CD14-positive monocyte (primary cell): ENCODE measurements around the gene BMERB1. TPM values are rescaled to one million over a fixed set of nuclear protein-coding genes. Genes with fewer than 3 reads are reported as not detected.
A peak's percentile ranks its signal among the peaks of the same experiment; 100 is the strongest.

ENCODE experiments used
- DNase-seq, 3 donors: peaks; one replicate each; pipeline ENCODE4 v3.0.0-alpha.2; 2011 to 2022
- H2AFZ ChIP-seq: 2 replicates; pipeline ENCODE4 v1.6.0; 2012; ENCODE audit warnings: mild to moderate bottlenecking, low read depth, low read length, inconsistent platforms; ENCODE audit not compliant: insufficient read depth, poor library complexity, severe bottlenecking
- H3K27ac ChIP-seq, 2 donors: 1 replicate in 1 of 2; 2 replicates in 1 of 2; pipeline ENCODE4 v1.5.1; 2012 to 2013; ENCODE audit warnings: low read length in 2 of 2, control low read depth in 1 of 2, inconsistent platforms in 1 of 2, low read depth in 1 of 2, mild to moderate bottlenecking in 1 of 2
- H3K27me3 ChIP-seq, 2 donors: one replicate each; pipeline versions ENCODE4 v1.6.0 to v1.6.1; 2011 to 2013; ENCODE audit warnings: low read length in 2 of 2; ENCODE audit not compliant: control insufficient read depth in 2 of 2, insufficient read depth in 2 of 2
- H3K36me3 ChIP-seq, 2 donors: replicated peaks in 1 of 2; 1 replicate in 1 of 2; 2 replicates in 1 of 2; pipeline versions ENCODE4 v1.5.1 to v1.6.1; 2012 to 2013; ENCODE audit warnings: low read length in 2 of 2, control low read depth in 1 of 2, inconsistent platforms in 1 of 2, mild to moderate bottlenecking in 1 of 2; ENCODE audit not compliant: insufficient read depth in 2 of 2, control insufficient read depth in 1 of 2
- H3K4me1 ChIP-seq, 2 donors: 1 replicate in 1 of 2; 2 replicates in 1 of 2; pipeline versions ENCODE4 v1.5.1 to v1.6.1; 2012 to 2013; ENCODE audit warnings: low read length in 2 of 2, control low read depth in 1 of 2, inconsistent platforms in 1 of 2, mild to moderate bottlenecking in 1 of 2, moderate library complexity in 1 of 2; ENCODE audit not compliant: insufficient read depth in 2 of 2, control insufficient read depth in 1 of 2
- H3K4me2 ChIP-seq: replicated peaks from 2 replicates; pipeline ENCODE3; 2012; ENCODE audit warnings: low read length, moderate library complexity, mild to moderate bottlenecking; ENCODE audit not compliant: poor library complexity, severe bottlenecking; ENCODE audit errors: extremely low read depth
- H3K4me3 ChIP-seq, 3 experiments: fragments of 200-600 bp in 1 of 3; sonication (generic) in 1 of 3; replicated peaks in 1 of 3; 1 replicate in 2 of 3; 2 replicates in 1 of 3; pipeline ENCODE4 v1.5.1; 2011 to 2013; ENCODE audit warnings: low read length in 3 of 3, mild to moderate bottlenecking in 3 of 3, control low read depth in 2 of 3, low read depth in 2 of 3, inconsistent platforms in 1 of 3, moderate library complexity in 1 of 3
- H3K79me2 ChIP-seq: 2 replicates; pipeline ENCODE4 v1.6.0; 2012; ENCODE audit warnings: mild to moderate bottlenecking, control low read depth, inconsistent platforms, low read length, moderate library complexity; ENCODE audit not compliant: insufficient read depth
- H3K9ac ChIP-seq: 2 replicates; pipeline ENCODE4 v1.6.0; 2017; ENCODE audit warnings: low read length, mild to moderate bottlenecking; ENCODE audit not compliant: insufficient read depth, poor library complexity, severe bottlenecking
- H3K9me3 ChIP-seq, 2 donors: replicated peaks in 1 of 2; 1 replicate in 1 of 2; 2 replicates in 1 of 2; pipeline versions ENCODE4 v1.5.1 to v1.6.1; 2012 to 2013; ENCODE audit warnings: low read length in 2 of 2, control low read depth in 1 of 2; ENCODE audit not compliant: control insufficient read depth in 1 of 2, insufficient read depth in 1 of 2
- H4K20me1 ChIP-seq: 2 replicates; pipeline ENCODE4 v1.6.0; 2012; ENCODE audit warnings: mild to moderate bottlenecking, low read length, control low read depth, moderate library complexity; ENCODE audit not compliant: insufficient read depth
- H3K27ac Mint-ChIP-seq, 7 donors: one replicate each; pipeline ENCODE4 v1.8.0; 2020; ENCODE audit warnings: mild to moderate bottlenecking in 7 of 7, mixed read lengths in 7 of 7, moderate library complexity in 6 of 7, inconsistent platforms in 2 of 7
- H3K27me3 Mint-ChIP-seq, 3 donors: one replicate each; pipeline ENCODE4 v1.8.0; 2021 to 2022; ENCODE audit warnings: low read depth in 3 of 3, mild to moderate bottlenecking in 3 of 3, mixed read lengths in 3 of 3, moderate library complexity in 3 of 3, inconsistent platforms in 1 of 3
- H3K36me3 Mint-ChIP-seq, 2 donors: one replicate each; pipeline ENCODE4 v1.8.0; 2020; ENCODE audit warnings: mixed read lengths in 2 of 2, inconsistent platforms in 1 of 2, mild to moderate bottlenecking in 1 of 2
- H3K4me1 Mint-ChIP-seq: one replicate; pipeline ENCODE4 v1.8.0; 2020; ENCODE audit warnings: mild to moderate bottlenecking, mixed read lengths
- H3K4me3 Mint-ChIP-seq, 2 donors: one replicate each; pipeline ENCODE4 v1.8.0; 2020; ENCODE audit warnings: mild to moderate bottlenecking in 2 of 2, mixed read lengths in 2 of 2, moderate library complexity in 1 of 2
- H3K9me3 Mint-ChIP-seq, 7 donors: one replicate each; pipeline ENCODE4 v1.8.0; 2020 to 2022; ENCODE audit warnings: mixed read lengths in 7 of 7, mild to moderate bottlenecking in 6 of 7, moderate library complexity in 6 of 7, inconsistent platforms in 2 of 7
- CTCF ChIP-seq: fragments of 200-600 bp; IDR thresholded peaks from one replicate; pipeline ENCODE4 v1.8.0; 2022; ENCODE audit warnings: antibody characterized with exemption, mild to moderate bottlenecking
- WGBS: methylation state at CpG from one replicate; pipeline ENCODE4 v1.1.5; 2013; ENCODE audit warnings: missing lambda C conversion rate; ENCODE audit not compliant: insufficient coverage; 5-methylcytosine and 5-hydroxymethylcytosine counted together
- intact Hi-C, 2 donors: fragments of 100-400 bp; cut with micrococcal nuclease; formaldehyde crosslinking; loops; one replicate each; pipeline versions ENCODE4 v1.15.0 to v1.15.1; 2023
- polyA plus RNA-seq, 3 donors: library from polyadenylated mRNA; depleted of rRNA in 1 of 3; unstranded in 2 of 3; stranded (reverse) in 1 of 3; fragments of 300-500 nt in 2 of 3; fragments of >200 nt in 1 of 3; fragmentation: Illumina TruSeq in 2 of 3; gene quantifications; 1 replicate in 2 of 3; 2 replicates in 1 of 3; pipeline ENCODE4 v1.2.3, GENCODE V29; 2012 to 2021

Gene BMERB1
- polyA plus RNA-seq, 3 donors: 0.11 to 0.28 (median 0.11) TPM

- H2AFZ ChIP-seq: no peak overlapping the region
- 96% methylated on average over 8 of the region's 10 CpGs for WGBS
- TF ChIP-seq CTCF: no peak
- H3K4me3 ChIP-seq: no peak overlapping the region
- no peaks in the 10 kb centered on the region for H4K20me1 ChIP-seq
- no peak for DNase-seq
- peaks cover 44 to 54% of the 10 kb centered on the region in 2 donors for H3K4me1 ChIP-seq
- Mint-ChIP-seq H3K4me3 (no peak overlapping the region), H3K36me3 (peaks cover 3% of the 10 kb centered on the region in 2 donors), H3K27me3 (peaks cover 0 to 4% (median 4%) of the 10 kb centered on the region in 3 donors), H3K27ac (no peak overlapping the region), H3K4me1 (peaks cover 50% of the 10 kb centered on the region), H3K9me3 (peaks cover 0 to 9% (median 3%) of the 10 kb centered on the region in 7 donors)
- no peaks in the 10 kb centered on the region for H3K36me3 ChIP-seq
- intact Hi-C loops: loop anchor here in 1 of 2 donors (5.0 kb wide), 1 partner anchor 37 kb away; no protein-coding TSS in a partner anchor
- H3K27ac ChIP-seq: no peak overlapping the region
- no peak overlapping the region for H3K4me2 ChIP-seq
- no peak overlapping the region for H3K9ac ChIP-seq
- H3K27me3 ChIP-seq: no peaks in the 10 kb centered on the region
- no peaks in the 10 kb centered on the region for H3K9me3 ChIP-seq
- no peaks in the 10 kb centered on the region for H3K79me2 ChIP-seq
Observed at GRCh38 chr16:15574614-15574948, 140.2 kb downstream of the BMERB1 start.

GRCh38 chr16:15575293-15576049 is 141.1 kb downstream of the BMERB1 start:
- Mint-ChIP-seq H3K27me3 (peaks cover 0 to 4% (median 4%) of the 10 kb centered on the region in 3 donors), H3K27ac (peak overlapping the region in 2 of 7 donors; percentile 63 to 80), H3K9me3 (peaks cover 0 to 6% (median 2%) of the 10 kb centered on the region in 7 donors), H3K36me3 (peaks cover 3% of the 10 kb centered on the region in 2 donors), H3K4me3 (no peak overlapping the region), H3K4me1 (peaks cover 42% of the 10 kb centered on the region)
- H3K27me3 ChIP-seq: no peaks in the 10 kb centered on the region
- WGBS: no CpG with 5 or more reads among the region's 4 CpGs
- no peak overlapping the region for H2AFZ ChIP-seq
- H3K27ac ChIP-seq: peak overlapping the region in 1 of 2 donors; percentile 33
- no peak overlapping the region for H3K9ac ChIP-seq
- H3K36me3 ChIP-seq: no peaks in the 10 kb centered on the region
- H3K9me3 ChIP-seq: no peaks in the 10 kb centered on the region
- no peak for TF ChIP-seq CTCF
- H3K79me2 ChIP-seq: no peaks in the 10 kb centered on the region
- intact Hi-C loops: no loop called here
- no peak overlapping the region for H3K4me2 ChIP-seq
- no peak overlapping the region for H3K4me3 ChIP-seq
- H4K20me1 ChIP-seq: no peaks in the 10 kb centered on the region
- H3K4me1 ChIP-seq: peaks cover 36 to 46% of the 10 kb centered on the region in 2 donors
- DNase-seq: peak in 1 of 3 donors; percentile 10
